Neural cell (in vitro differentiated cells): ENCODE data around the gene CEP350.

Source experiments
- EP300 ChIP-seq: fragments of 450-650 bp; conservative IDR thresholded peaks from 2 replicates; pipeline ENCODE4 v1.6.1; 2014; ENCODE audit warnings: antibody characterized with exemption, mild to moderate bottlenecking, moderate library complexity; ENCODE audit not compliant: poor library complexity, severe bottlenecking
- EZH2 ChIP-seq: fragments of 200-600, 300-800 bp; shearing (Covaris generic), sonication (generic); IDR thresholded peaks from 2 replicates; pipeline ENCODE4 v1.6.1; 2014; ENCODE audit warnings: antibody characterized with exemption, low read length, borderline replicate concordance, mild to moderate bottlenecking; ENCODE audit not compliant: insufficient read depth, poor library complexity, severe bottlenecking
- MXI1 ChIP-seq: fragments of 450-650 bp; conservative IDR thresholded peaks from 2 replicates; pipeline ENCODE4 v1.6.1; 2014; ENCODE audit warnings: antibody characterized with exemption, mild to moderate bottlenecking; ENCODE audit not compliant: poor library complexity, severe bottlenecking
- POLR2AphosphoS5 ChIP-seq: IDR thresholded peaks from 2 replicates; pipeline ENCODE4 v1.6.1; 2012
- RAD21 ChIP-seq: fragments of 450-650 bp; conservative IDR thresholded peaks from 2 replicates; pipeline ENCODE4 v1.6.1; 2014; ENCODE audit warnings: antibody characterized with exemption, mild to moderate bottlenecking, moderate library complexity
- SMC3 ChIP-seq: fragments of 450-650 bp; conservative IDR thresholded peaks from 2 replicates; pipeline ENCODE4 v1.6.1; 2014; ENCODE audit warnings: antibody characterized with exemption, mild to moderate bottlenecking, moderate library complexity; ENCODE audit not compliant: poor library complexity
- TAF1 ChIP-seq: IDR thresholded peaks from 2 replicates; pipeline ENCODE4 v1.6.1; 2012; ENCODE audit warnings: low read depth
- TF ChIP-seq, protein P1 (sequence below): fragments of 450-650 bp; IDR thresholded peaks from 2 replicates; pipeline ENCODE4 v1.5.1; 2014; ENCODE audit warnings: antibody characterized with exemption, mild to moderate bottlenecking, moderate library complexity; ENCODE audit not compliant: poor library complexity, severe bottlenecking
- TF ChIP-seq, protein P2 (sequence below): IDR thresholded peaks from 2 replicates; pipeline ENCODE4 v1.6.1; 2012; ENCODE audit warnings: borderline replicate concordance

GRCh38 chr1:180042988-180043622, 88.5 kb downstream of the CEP350 start:
- TF ChIP-seq EZH2: no peak
- TF ChIP-seq MXI1: no peak
- TF ChIP-seq, protein P1, sequence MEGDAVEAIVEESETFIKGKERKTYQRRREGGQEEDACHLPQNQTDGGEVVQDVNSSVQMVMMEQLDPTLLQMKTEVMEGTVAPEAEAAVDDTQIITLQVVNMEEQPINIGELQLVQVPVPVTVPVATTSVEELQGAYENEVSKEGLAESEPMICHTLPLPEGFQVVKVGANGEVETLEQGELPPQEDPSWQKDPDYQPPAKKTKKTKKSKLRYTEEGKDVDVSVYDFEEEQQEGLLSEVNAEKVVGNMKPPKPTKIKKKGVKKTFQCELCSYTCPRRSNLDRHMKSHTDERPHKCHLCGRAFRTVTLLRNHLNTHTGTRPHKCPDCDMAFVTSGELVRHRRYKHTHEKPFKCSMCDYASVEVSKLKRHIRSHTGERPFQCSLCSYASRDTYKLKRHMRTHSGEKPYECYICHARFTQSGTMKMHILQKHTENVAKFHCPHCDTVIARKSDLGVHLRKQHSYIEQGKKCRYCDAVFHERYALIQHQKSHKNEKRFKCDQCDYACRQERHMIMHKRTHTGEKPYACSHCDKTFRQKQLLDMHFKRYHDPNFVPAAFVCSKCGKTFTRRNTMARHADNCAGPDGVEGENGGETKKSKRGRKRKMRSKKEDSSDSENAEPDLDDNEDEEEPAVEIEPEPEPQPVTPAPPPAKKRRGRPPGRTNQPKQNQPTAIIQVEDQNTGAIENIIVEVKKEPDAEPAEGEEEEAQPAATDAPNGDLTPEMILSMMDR: no peak
- TF ChIP-seq, protein P2, sequence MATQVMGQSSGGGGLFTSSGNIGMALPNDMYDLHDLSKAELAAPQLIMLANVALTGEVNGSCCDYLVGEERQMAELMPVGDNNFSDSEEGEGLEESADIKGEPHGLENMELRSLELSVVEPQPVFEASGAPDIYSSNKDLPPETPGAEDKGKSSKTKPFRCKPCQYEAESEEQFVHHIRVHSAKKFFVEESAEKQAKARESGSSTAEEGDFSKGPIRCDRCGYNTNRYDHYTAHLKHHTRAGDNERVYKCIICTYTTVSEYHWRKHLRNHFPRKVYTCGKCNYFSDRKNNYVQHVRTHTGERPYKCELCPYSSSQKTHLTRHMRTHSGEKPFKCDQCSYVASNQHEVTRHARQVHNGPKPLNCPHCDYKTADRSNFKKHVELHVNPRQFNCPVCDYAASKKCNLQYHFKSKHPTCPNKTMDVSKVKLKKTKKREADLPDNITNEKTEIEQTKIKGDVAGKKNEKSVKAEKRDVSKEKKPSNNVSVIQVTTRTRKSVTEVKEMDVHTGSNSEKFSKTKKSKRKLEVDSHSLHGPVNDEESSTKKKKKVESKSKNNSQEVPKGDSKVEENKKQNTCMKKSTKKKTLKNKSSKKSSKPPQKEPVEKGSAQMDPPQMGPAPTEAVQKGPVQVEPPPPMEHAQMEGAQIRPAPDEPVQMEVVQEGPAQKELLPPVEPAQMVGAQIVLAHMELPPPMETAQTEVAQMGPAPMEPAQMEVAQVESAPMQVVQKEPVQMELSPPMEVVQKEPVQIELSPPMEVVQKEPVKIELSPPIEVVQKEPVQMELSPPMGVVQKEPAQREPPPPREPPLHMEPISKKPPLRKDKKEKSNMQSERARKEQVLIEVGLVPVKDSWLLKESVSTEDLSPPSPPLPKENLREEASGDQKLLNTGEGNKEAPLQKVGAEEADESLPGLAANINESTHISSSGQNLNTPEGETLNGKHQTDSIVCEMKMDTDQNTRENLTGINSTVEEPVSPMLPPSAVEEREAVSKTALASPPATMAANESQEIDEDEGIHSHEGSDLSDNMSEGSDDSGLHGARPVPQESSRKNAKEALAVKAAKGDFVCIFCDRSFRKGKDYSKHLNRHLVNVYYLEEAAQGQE: no peak
- TF ChIP-seq TAF1: no peak
- TF ChIP-seq RAD21: no peak
- TF ChIP-seq SMC3: no peak
- no peak for TF ChIP-seq EP300
- no peak for TF ChIP-seq POLR2AphosphoS5
